HepG2 (cell line): ENCODE data around the gene GALNT10. TPM values are rescaled to one million over a fixed set of nuclear protein-coding genes. Genes with fewer than 3 reads are reported as not detected.

Experiments used
- ATAC-seq: fragments of 200-7000 bp; cut with Tn5 transposase; 3 replicates; pipeline ENCODE4 v1.9.1; 2020; ENCODE audit warnings: mild to moderate bottlenecking, moderate library complexity
- BruUV-seq: library from RNA; stranded (reverse); fragments of 400-500 nt; replicated peaks from 2 replicates; lab custom pipeline; 2021; lab: Mats Ljungman, UMichigan
- CTCF ChIA-PET: fragments of 300-600 bp; formaldehyde crosslinking; extraction: SDS; loops from one replicate; lab custom pipeline; 2021; ENCODE audit warnings: low total read pairs, inconsistent platforms, low intra/inter-chr PET ratio; lab: Yijun Ruan, JAX
- POLR2A ChIA-PET: fragments of 350-600 bp; sonication (Branson Sonifier 250); formaldehyde crosslinking; loops from one replicate; lab custom pipeline; 2020; ENCODE audit warnings: antibody characterized with exemption, inconsistent platforms; lab: Yijun Ruan, JAX
- DNase-seq: peaks from one replicate; pipeline ENCODE4 v3.0.0-alpha.2; 2015; ENCODE audit warnings: low spot score
- FAIRE-seq: peaks from 3 replicates; lab custom pipeline; 2011; peaks lifted over from hg19 to GRCh38; lab: Jason Lieb, UNC
- H2AFZ ChIP-seq: one replicate; pipeline ENCODE4 v1.6.1; 2011; ENCODE audit warnings: low read length, inconsistent platforms
- H3K27ac ChIP-seq: fragments of 300-600 bp; 3 replicates; pipeline ENCODE4 v1.8.0; 2011; ENCODE audit warnings: mixed run types, mild to moderate bottlenecking, mixed read lengths, low read length, inconsistent platforms; ENCODE audit not compliant: insufficient read depth; ENCODE audit errors: extremely low read length
- H3K27me3 ChIP-seq, 2 experiments: fragments of 200-600 bp in 1 of 2; 2 replicates in 1 of 2; 3 replicates in 1 of 2; pipeline versions ENCODE4 v1.6.0 to v1.8.0; 2011; ENCODE audit warnings: low read length in 2 of 2, mild to moderate bottlenecking in 2 of 2, moderate library complexity in 2 of 2, inconsistent platforms in 1 of 2; ENCODE audit not compliant: insufficient read depth in 2 of 2, control insufficient read depth in 1 of 2
- H3K36me3 ChIP-seq, 2 experiments: fragments of 200-600 bp in 1 of 2; replicated peaks in 1 of 2; 2 replicates in 1 of 2; 3 replicates in 1 of 2; pipeline versions ENCODE4 v1.5.1 to v1.8.0; 2011; ENCODE audit warnings: low read length in 2 of 2, inconsistent platforms in 1 of 2; ENCODE audit not compliant: insufficient read depth in 2 of 2, control insufficient read depth in 1 of 2
- H3K4me1 ChIP-seq: 2 replicates; pipeline ENCODE4 v1.5.1; 2012; ENCODE audit warnings: low read length, inconsistent platforms; ENCODE audit not compliant: insufficient read depth
- H3K4me2 ChIP-seq: 2 replicates; pipeline ENCODE4 v1.6.0; 2011; ENCODE audit warnings: low read depth, low read length, inconsistent platforms
- H3K4me3 ChIP-seq, 3 experiments: fragments of 200-600 bp in 1 of 3; sonication (generic), shearing (Covaris generic) in 1 of 3; replicated peaks in 1 of 3; 2 replicates each; pipeline ENCODE4 v1.5.1; 2011 to 2016; ENCODE audit warnings: low read length in 3 of 3, inconsistent platforms in 2 of 3, low read depth in 2 of 3, mild to moderate bottlenecking in 2 of 3, control low read depth in 1 of 3, mixed read lengths in 1 of 3; ENCODE audit not compliant: insufficient read depth in 1 of 3
- H3K79me2 ChIP-seq: one replicate; pipeline ENCODE4 v1.6.1; 2011; ENCODE audit warnings: low read length, inconsistent platforms; ENCODE audit not compliant: insufficient read depth
- H3K9ac ChIP-seq: 2 replicates; pipeline ENCODE4 v1.6.0; 2011; ENCODE audit warnings: mild to moderate bottlenecking, low read depth, low read length, inconsistent platforms; ENCODE audit not compliant: insufficient read depth
- H3K9me3 ChIP-seq: 2 replicates; pipeline ENCODE4 v1.5.1; 2012; ENCODE audit warnings: mild to moderate bottlenecking, low read length
- H4K20me1 ChIP-seq: 2 replicates; pipeline ENCODE4 v1.6.0; 2011; ENCODE audit warnings: inconsistent platforms, mild to moderate bottlenecking, low read length, moderate library complexity; ENCODE audit not compliant: insufficient read depth
- DDIT3 ChIP-seq: sonication (generic); formaldehyde crosslinking; IDR thresholded peaks from 2 replicates; pipeline ENCODE4 v1.4.0; 2020; ENCODE audit warnings: mild to moderate bottlenecking, missing genetic modification reagents
- GMEB1 ChIP-seq: sonication (generic); formaldehyde crosslinking; IDR thresholded peaks from 2 replicates; pipeline ENCODE4 v1.5.1; 2020; ENCODE audit warnings: missing genetic modification reagents, mild to moderate bottlenecking, borderline replicate concordance
- KLF13 ChIP-seq: sonication (generic); formaldehyde crosslinking; IDR thresholded peaks from 2 replicates; pipeline ENCODE4 v1.4.0; 2020; ENCODE audit warnings: mild to moderate bottlenecking, missing genetic modification reagents
- MTA3 ChIP-seq: sonication (generic); formaldehyde crosslinking; IDR thresholded peaks from 2 replicates; pipeline ENCODE4 v1.4.0; 2020; ENCODE audit warnings: missing genetic modification reagents
- NR2F2 ChIP-seq: IDR thresholded peaks from 2 replicates; pipeline ENCODE4 v1.6.1; 2012; ENCODE audit warnings: low read depth, inconsistent platforms, borderline replicate concordance
- PAX8 ChIP-seq: sonication (generic); formaldehyde crosslinking; IDR thresholded peaks from 2 replicates; pipeline ENCODE4 v1.8.0; 2022; ENCODE audit warnings: mild to moderate bottlenecking, missing genetic modification reagents, borderline replicate concordance
- PBX2 ChIP-seq: IDR thresholded peaks from 2 replicates; pipeline ENCODE4 v1.6.1; 2016; ENCODE audit warnings: control low read depth
- SP1 ChIP-seq, 2 experiments: fragments of 450-650 bp in 1 of 2; sonication (generic) in 1 of 2; formaldehyde crosslinking in 1 of 2; IDR thresholded peaks; 2 replicates each; pipeline versions ENCODE4 v1.4.0 to v1.6.1; 2016 to 2020; ENCODE audit warnings: missing genetic modification reagents in 1 of 2
- SRF ChIP-seq: IDR thresholded peaks from 2 replicates; pipeline ENCODE4 v1.6.1; 2011; ENCODE audit warnings: mild to moderate bottlenecking, low read depth, low read length, moderate library complexity
- SYNCRIP ChIP-seq: fragments of 200-400 bp; formaldehyde crosslinking; IDR thresholded peaks from 2 replicates; pipeline ENCODE4 v1.6.1; 2018; ENCODE audit warnings: mild to moderate bottlenecking, low read depth, low read length; ENCODE audit not compliant: insufficient read depth
- ZFAT ChIP-seq: sonication (generic); formaldehyde crosslinking; conservative IDR thresholded peaks from 2 replicates; pipeline ENCODE4 v1.8.1; 2023; ENCODE audit warnings: missing genetic modification reagents, inconsistent platforms
- ZNF563 ChIP-seq: sonication (generic); formaldehyde crosslinking; IDR thresholded peaks from 2 replicates; pipeline ENCODE4 v1.8.0; 2022; ENCODE audit warnings: mild to moderate bottlenecking, moderate library complexity, missing genetic modification reagents
- ZNF773 ChIP-seq: sonication (generic); formaldehyde crosslinking; IDR thresholded peaks from 2 replicates; pipeline ENCODE4 v1.4.0; 2020; ENCODE audit warnings: missing genetic modification reagents, borderline replicate concordance
- WGBS: methylation state at CpG from one replicate; pipeline ENCODE4 v1.1.6; 2017; ENCODE audit warnings: low lambda C conversion rate; 5-methylcytosine and 5-hydroxymethylcytosine counted together
- in situ Hi-C: cut with HindIII; loops from 2 replicates; pipeline ENCODE4 v1.10.0; 2017; ENCODE audit warnings: low pct_unique_long_range_greater_than_20kb; ENCODE audit not compliant: extremely low pct_ligation_motif_present
- intact Hi-C: fragments of 100-400 bp; cut with micrococcal nuclease; formaldehyde crosslinking; loops from one replicate; pipeline ENCODE4 v1.10.0; 2022; ENCODE audit not compliant: unreplicated experiment
- polyA plus RNA-seq, 8 experiments: library from polyadenylated mRNA; depleted of rRNA in 3 of 8; stranded (reverse) in 7 of 8; unstranded in 1 of 8; fragments of >200 nt; fragmentation: Illumina TruSeq in 4 of 8; extraction: Trizol in 4 of 8; gene quantifications; 2 replicates each; pipeline versions ENCODE4 v1.2.1 to v1.2.3, GENCODE V29; 2011 to 2016; ENCODE audit warnings: low read depth in 4 of 8, missing spikeins in 1 of 8, mixed read lengths in 1 of 8; ENCODE audit not compliant: insufficient read depth in 1 of 8
- total RNA-seq, 5 experiments: library from RNA; depleted of rRNA; stranded (reverse); fragments of >200 nt; fragmentation: Illumina TruSeq; extraction: Trizol; gene quantifications; 2 replicates each; pipeline ENCODE4 v1.2.3, GENCODE V29; 2016; ENCODE audit warnings: low read depth in 1 of 5
- TF ChIP-seq, protein P1 (sequence below): sonication (generic); formaldehyde crosslinking; IDR thresholded peaks from 2 replicates; pipeline ENCODE4 v1.5.0; 2020; ENCODE audit warnings: mild to moderate bottlenecking, missing genetic modification reagents, borderline replicate concordance

Gene GALNT10
- total and polyA plus RNA-seq, 2 of the 13 experiments (the other 11 are each of a cell fraction or from before 2014, with no cell fraction given), result 8.1 to 11.2 TPM

GRCh38 chr5:154372661-154373060, 182.1 kb downstream of the GALNT10 start:
- Histone ChIP-seq H3K27ac (no peak overlapping the region), H3K4me1 (peaks cover 23% of the 10 kb centered on the region), H4K20me1 (no peaks in the 10 kb centered on the region), H3K36me3 (peaks cover 0 to 2% of the 10 kb centered on the region in 2 experiments; a peak in 2 of 5 replicates), H3K4me3 (no peak overlapping the region), H2AFZ (no peak overlapping the region), H3K4me2 (no peak overlapping the region), H3K79me2 (no peaks in the 10 kb centered on the region), H3K9me3 (no peaks in the 10 kb centered on the region), H3K9ac (no peak overlapping the region), H3K27me3 (no peaks in the 10 kb centered on the region)
- WGBS, result 89% methylated on average over 1 of the region's 5 CpGs
- ChIA-PET POLR2A (no interaction called here), CTCF (no interaction called here)
- ATAC-seq (no peak), FAIRE-seq (no peak), DNase-seq (no peak)
- BruUV-seq, result no TSS peak
- intact Hi-C loops (no loop called here), in situ Hi-C loops (no loop called here)
- TF ChIP-seq ZNF563 (CRISPR knock-in tag), result no peak
- no peak for TF ChIP-seq ZFAT (CRISPR knock-in tag)
- TF ChIP-seq NR2F2, result no peak
- TF ChIP-seq, protein P1, sequence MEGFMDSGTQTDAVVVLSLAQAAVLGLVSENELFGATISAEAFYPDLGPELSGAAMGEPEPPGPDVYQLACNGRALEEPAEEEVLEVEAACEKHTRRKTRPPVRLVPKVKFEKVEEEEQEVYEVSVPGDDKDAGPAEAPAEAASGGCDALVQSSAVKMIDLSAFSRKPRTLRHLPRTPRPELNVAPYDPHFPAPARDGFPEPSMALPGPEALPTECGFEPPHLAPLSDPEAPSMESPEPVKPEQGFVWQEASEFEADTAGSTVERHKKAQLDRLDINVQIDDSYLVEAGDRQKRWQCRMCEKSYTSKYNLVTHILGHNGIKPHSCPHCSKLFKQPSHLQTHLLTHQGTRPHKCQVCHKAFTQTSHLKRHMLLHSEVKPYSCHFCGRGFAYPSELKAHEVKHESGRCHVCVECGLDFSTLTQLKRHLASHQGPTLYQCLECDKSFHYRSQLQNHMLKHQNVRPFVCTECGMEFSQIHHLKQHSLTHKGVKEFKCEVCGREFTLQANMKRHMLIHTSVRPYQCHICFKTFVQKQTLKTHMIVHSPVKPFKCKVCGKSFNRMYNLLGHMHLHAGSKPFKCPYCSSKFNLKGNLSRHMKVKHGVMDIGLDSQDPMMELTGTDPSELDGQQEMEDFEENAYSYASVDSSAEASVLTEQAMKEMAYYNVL (CRISPR knock-in tag), result no peak
- no peak for TF ChIP-seq SRF

DNA sequence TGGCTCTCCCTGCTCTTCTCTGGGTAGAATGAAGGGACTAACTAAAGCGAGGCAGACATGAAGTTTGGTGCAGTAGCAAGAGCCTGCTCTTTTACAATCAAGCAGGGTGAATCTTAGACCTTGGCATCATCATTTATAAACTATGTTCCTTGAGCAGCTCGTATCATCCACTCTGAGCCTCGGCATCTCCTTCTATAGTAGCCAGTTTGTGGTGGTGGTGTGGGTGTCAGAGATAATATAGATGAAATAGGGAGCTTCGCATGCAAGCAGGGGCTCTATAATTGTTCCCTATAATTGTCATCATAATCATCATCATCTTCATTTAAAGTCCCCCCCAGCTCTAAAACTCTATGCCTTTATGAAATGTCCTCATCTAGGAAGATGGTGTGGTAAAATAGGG, 182.8 kb downstream of the GALNT10 start:
- no peaks in the 10 kb centered on the region for H4K20me1 ChIP-seq
- no peaks in the 10 kb centered on the region for H3K27me3 ChIP-seq
- no peak overlapping the region for H3K4me2 ChIP-seq
- POLR2A ChIA-PET, result no interaction called here
- FAIRE-seq (no peak), DNase-seq (no peak), ATAC-seq (no peak)
- TF ChIP-seq MTA3 (CRISPR knock-in tag), result no peak
- no peak for TF ChIP-seq DDIT3
- no peak for TF ChIP-seq GMEB1 (CRISPR knock-in tag)
- TF ChIP-seq SP1 (IDR thresholded peaks at IDR 0.05), result no peak
- no peak for TF ChIP-seq SP1 (CRISPR knock-in tag; IDR thresholded peaks at IDR 0.05)
- TF ChIP-seq PBX2 (CRISPR knock-in tag), result no peak
- no peak for TF ChIP-seq SYNCRIP
- no peak for TF ChIP-seq ZNF773
- TF ChIP-seq KLF13 (CRISPR knock-in tag), result no peak
- TF ChIP-seq PAX8 (CRISPR knock-in tag), result no peak
- in situ Hi-C loops, result no loop called here
- no TSS peak for BruUV-seq
- H3K27ac ChIP-seq, result no peak overlapping the region
- no peaks in the 10 kb centered on the region for H3K9me3 ChIP-seq
- no peaks in the 10 kb centered on the region for H3K79me2 ChIP-seq
- peaks cover 17% of the 10 kb centered on the region for H3K4me1 ChIP-seq
- CTCF ChIA-PET, result no interaction called here
- no peak overlapping the region for H3K9ac ChIP-seq
- WGBS, result 89% methylated on average over 4 of the region's 4 CpGs
- peaks cover 0 to 2% of the 10 kb centered on the region in 2 experiments; a peak in 2 of 5 replicates for H3K36me3 ChIP-seq
- intact Hi-C loops, result no loop called here
- H2AFZ ChIP-seq, result no peak overlapping the region
- no peak overlapping the region for H3K4me3 ChIP-seq
